Right ventricle myocardium superior (tissue), 1 donor: Measurements from ENCODE around the gene GMDS. TPM values are rescaled to one million over a fixed set of nuclear protein-coding genes. Genes with fewer than 3 reads are reported as not detected.

Experiments used
- ATAC-seq: fragments of 200-7000 bp; cut with Tn5 transposase; one replicate; pipeline ENCODE4 v1.9.1; 2020; ENCODE audit warnings: mild to moderate bottlenecking; ENCODE audit not compliant: poor library complexity
- DNase-seq: peaks from one replicate; pipeline ENCODE4 v3.0.0-alpha.2; 2020
- intact Hi-C: fragments of 100-400 bp; cut with DNase I; formaldehyde crosslinking; loops from one replicate; pipeline ENCODE4 v1.11.2; 2022
- total RNA-seq: library from RNA; stranded (reverse); fragmentation: NEBNext Ultra II Directional; extraction: Animal tissue kit (Norgen Biotek cat#: 25700); gene quantifications from one replicate; pipeline ENCODE4 v1.2.1, GENCODE V29; 2021
- donor health status: DM: no; HTN: yes; CAD: no; lungs with severe emphysema.

Gene GMDS
- total RNA-seq, 1 donor from 2014 or later, result 4.9 TPM

DNA sequence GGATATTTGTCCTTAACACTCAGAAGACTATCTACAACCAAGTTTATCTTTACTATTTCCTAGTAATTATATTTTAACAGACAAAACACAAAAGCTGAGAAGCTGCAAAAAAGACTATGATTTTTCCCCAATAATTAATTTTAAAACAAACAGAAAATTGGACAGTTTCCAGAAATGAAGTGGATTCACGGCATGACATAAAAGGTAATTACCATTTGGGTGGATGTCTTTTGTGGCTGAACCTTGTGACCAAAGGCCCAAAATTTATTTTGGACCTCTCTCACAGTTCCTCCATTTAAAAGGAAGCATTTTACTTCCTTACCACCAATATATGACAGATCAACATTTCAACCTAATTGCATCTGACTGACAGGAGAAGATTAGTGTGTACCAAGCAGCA is 90.2 kb downstream of the GMDS start:
- no peak for DNase-seq
- intact Hi-C loops, result no loop called here
- no peak for ATAC-seq

DNA sequence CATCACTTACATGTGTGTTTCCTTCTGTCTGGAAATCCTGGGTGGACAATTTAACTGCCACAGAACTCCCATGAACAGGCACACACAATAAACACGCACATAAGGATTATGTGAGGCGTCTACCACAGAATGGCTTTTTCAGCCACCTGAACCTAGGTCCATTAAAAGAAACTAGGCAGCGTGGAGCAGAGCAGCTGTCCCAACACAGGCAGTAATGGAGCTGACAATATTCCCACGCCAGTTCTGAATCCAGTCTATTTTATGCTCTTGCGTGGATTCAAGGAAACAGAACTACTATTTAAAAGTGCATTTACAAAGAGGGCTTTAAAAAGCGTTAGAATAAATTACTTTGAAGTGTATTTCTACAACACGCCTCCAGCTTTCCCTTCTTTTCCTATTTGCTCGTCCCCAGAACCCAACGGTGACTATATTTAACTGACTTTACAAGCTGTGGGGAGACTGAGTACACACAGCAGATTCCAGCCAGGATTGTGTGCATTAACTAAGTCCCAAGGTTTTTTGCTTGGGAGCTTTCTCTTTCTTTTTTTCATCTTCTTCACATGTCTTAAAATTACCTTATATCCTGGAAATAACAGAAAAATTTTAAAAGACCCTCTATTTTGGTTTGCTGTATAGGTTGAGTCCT is 95.9 kb downstream of the GMDS start:
- DNase-seq, result no peak
- no peak for ATAC-seq
- intact Hi-C loops, result no loop called here

DNA sequence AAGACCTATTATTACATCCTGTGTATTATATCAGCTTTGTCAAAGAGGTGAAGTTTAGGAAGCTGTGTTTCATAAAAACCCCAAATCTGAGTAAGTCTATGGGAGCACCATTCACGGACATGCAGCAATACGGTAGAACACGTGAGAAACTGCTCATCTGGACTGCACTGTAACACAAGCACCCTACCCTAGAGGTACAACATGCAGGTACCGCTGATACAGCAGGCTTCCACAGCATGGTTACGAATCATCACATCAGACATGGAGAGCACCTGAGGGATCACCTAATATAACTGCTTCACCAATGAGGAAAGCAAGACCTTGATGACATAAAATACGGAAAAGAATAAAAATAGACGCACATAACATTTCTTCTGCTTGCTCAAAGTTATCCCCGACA is 96.7 kb downstream of the GMDS start:
- no peak for ATAC-seq
- DNase-seq, result no peak
- intact Hi-C loops, result no loop called here

DNA sequence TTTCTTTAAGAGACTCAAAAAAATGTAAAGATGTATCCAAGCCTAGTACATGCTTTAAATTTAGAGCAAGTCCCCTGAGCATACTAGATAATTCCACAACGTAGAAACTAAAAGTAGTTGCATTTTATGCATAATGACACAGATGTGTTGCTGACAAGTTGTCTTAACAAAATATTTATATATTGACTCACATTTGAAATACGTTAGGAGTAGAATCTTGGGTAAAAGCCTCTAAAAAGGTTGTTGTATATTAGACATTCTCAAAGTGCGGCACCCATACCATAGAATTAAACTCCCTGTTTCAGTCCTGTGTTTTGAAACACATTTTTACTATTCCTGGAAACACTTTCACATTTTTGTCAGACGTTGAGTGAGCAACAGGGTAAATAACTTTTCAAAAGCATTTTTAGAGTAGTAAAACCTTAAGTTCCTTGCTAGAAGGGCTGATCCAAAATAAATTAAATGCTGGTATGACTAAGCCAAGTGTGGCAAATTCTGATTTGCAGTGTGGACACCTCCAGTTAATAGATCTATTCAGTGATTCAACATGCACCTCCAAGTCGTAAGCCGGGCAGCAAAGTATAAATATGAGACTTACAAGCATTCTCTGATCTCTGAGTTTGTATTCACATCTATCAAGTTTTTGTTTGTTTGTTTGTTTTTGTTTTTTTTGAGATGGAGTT is 97.5 kb downstream of the GMDS start:
- intact Hi-C loops, result no loop called here

DNA sequence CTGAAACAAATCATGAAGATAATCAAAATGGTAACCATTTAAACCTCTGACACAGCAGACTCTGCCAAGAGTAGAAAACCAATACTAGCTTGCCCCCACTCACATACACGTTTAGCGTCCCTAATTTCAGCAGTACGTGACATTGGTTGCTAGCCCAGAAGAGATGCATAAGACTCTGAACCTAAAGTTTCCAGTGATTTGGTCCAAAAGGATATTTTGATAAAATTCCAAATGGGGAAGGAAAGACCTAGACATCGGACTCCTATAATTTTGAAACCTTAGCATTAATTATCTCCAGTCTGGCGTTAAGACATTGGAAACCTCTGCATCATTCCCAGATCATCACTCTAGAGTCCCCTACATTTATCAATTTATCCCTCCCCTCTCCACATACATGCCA is 98.1 kb downstream of the GMDS start:
- DNase-seq (no peak), ATAC-seq (no peak)
- intact Hi-C loops, result no loop called here

More for the DNA sequence above, 97.5 kb downstream of the GMDS start:
- ATAC-seq, result no peak
- no peak for DNase-seq

DNA sequence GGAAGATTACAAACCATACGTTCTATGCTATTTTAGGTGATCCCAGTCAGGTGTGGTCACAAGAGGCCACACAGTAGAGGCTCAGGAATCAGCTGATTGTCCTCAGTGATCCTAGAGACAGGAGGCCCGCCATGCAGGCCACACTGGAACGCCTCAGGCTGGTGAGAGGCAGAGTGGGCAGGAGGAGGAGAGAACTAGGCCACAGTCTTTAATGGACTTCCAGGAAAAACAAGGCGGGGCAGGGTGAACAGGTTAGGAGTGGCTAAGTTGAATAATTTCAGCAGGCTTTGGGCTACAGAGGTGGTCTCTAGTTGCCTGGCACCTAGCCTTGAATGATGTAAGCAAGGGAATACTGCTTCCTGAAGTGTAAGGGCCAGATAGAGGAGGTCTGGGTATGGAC is 101.2 kb downstream of the GMDS start:
- intact Hi-C loops, result no loop called here
- DNase-seq (no peak), ATAC-seq (no peak)

DNA sequence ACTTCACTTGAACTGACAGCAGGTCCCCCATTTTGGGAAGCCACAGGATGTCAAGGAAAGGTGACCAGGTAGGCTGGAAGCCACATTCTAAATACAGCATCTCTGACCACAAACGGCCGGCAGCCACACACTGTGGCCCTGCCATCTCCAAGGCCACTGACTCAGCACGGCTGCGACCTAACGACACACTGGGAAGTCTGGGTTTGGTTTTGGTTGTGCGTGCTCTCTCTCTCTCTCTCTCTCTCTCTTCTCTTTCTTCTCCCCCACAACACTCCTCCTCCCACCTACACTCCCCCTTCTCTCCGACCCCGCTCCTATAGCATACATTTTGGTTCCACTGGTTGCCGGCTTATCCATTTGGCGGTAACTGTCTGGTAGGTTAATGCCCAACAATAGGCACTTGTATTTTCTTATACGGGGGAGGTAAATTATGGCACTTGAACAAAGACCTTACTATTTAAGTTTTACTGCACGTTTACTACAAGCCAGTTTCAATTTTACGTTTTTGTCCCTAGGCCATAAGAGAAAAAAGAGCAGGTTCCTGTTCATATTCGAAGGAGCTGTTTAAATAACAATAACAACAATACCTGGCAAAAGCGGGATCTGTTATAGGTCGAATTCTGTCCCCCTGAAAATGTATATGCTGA is 103.6 kb downstream of the GMDS start:
- DNase-seq (no peak), ATAC-seq (no peak)
- intact Hi-C loops, result no loop called here

DNA sequence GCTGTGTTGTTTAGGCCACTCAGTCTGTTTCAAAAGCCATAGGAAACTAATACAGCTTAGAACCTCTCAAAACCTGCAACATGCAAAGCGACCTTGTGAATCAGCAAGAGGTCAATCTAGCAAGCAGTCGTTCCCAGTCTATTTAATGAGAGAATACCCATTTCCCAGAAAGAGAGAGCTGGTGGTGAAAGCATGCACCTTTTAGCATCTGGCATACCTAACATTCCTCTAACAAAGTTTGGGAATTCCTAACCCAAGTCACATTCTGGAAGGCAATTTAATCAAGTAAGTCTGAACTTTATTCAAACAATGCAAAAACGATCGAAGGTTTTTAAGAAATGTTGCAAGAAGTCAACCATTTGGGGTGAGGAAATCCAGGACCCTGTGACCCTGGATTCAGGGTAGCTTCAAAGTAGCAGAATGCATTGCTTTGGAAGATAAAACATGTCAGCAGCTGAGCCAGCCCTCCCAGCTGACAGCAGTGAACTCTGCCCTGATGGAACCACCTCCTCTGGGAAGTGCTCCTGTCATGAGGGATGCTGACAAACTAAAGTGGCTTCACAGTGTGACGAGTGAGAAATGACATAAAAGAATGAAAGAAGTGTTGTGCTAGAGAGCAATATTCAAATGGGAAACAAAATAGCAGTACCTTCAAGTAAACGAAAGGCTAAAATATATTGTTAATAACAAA is 104.8 kb downstream of the GMDS start:
- intact Hi-C loops, result no loop called here
- no peak for ATAC-seq
- DNase-seq, result no peak

DNA sequence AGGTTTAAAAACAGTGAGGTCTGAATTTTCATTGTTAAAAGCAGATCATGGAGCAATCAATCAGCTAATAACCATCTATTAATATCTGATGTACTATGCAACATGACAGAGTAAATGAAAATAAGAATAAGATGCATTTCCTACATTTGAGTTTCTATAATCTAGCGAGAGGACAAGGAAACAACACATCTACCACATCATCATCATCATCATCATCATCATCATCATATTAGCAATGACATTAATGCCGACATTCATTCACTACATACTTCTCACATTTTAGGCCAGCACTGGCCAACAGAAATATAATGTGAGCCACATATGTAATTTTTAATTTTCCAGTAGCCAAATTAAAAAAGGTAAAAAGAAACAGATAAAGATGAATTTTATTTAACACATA is 110.0 kb downstream of the GMDS start:
- ATAC-seq (no peak), DNase-seq (no peak)
- intact Hi-C loops, result no loop called here

DNA sequence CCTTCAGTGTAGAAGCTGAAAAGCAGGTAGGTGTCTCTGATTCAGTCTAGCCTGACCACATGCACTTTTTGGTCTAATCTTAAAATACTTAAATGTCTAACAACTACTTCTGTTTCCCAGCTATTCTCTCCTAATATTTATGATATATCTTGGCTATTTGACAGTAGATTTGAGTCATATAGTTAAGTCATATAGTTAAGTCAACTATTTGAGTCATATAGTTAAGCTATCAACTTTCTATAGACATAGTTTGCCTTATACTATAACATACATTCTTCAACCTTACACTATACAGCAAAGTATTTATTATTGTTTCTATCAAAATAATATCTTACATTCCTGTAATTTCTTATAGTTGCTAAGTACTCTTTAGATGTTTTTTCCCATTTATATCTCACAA is 110.9 kb downstream of the GMDS start:
- no peak for DNase-seq
- ATAC-seq, result no peak
- intact Hi-C loops, result no loop called here

DNA sequence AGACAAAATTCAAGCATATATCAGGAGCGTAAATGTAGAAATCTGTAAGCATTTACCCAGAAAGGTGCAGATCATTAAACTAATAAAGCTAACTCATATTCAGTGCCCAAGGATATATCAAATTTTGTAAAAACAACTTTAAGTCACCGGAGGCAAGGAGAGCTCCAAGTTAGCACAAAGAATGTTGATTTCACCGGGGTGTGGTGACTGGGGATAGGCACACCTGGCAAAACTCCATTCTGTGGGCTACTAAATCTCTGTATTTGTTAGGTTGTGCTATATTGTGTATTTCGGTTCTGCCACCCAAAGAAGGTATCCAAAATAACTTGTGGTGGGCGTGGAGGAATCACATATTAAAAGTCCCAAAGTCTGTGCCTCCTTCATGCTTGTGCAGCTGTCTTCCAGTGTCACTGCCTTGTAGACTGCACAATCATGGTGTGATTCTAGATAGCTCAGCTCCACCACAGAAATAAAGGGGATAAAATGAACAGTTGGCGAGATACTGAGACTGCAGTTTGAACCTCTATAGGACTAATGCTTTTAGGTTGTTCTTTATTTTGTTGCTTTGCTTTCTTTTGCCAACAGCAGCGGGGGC is 111.6 kb downstream of the GMDS start:
- DNase-seq, result no peak
- intact Hi-C loops, result no loop called here
- no peak for ATAC-seq

DNA sequence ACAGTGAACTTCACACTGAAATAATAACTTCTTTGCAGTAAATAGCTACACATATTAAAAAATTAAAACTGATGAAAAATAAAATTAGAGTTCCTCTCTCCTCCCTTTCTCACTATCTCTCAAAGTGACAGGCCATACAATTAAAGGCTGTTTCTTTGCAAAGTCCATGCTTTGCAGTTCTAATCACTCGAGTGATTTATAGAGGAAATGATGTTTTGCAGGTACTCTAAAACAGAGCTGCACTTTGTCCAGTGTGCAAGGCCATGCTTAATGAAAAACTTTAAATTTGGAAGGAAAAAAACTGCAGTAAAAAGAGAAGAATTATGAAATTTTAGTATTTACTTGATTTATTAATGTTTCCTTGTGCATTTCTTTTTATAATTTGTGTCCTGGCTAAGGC is 112.5 kb downstream of the GMDS start:
- no peak for ATAC-seq
- DNase-seq, result no peak
- intact Hi-C loops, result no loop called here

DNA sequence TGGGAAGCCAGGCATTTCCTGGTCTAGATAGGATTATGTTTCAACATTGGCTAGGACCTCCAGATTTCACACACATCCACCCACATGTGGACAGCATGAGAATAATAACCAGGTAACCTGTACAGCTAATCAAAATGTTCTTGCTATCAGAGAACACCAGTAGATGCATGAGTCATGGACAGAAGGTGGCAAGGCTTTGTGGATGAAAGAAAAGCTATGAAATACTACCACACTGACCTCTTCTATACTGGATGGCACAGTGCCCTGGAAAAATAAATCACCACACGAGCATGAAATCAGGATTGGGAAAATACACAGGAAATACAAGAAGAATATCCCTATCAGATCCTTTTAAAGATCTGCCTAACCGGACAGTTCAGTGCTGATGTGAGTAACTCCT is 113.0 kb downstream of the GMDS start:
- ATAC-seq (no peak), DNase-seq (no peak)

DNA sequence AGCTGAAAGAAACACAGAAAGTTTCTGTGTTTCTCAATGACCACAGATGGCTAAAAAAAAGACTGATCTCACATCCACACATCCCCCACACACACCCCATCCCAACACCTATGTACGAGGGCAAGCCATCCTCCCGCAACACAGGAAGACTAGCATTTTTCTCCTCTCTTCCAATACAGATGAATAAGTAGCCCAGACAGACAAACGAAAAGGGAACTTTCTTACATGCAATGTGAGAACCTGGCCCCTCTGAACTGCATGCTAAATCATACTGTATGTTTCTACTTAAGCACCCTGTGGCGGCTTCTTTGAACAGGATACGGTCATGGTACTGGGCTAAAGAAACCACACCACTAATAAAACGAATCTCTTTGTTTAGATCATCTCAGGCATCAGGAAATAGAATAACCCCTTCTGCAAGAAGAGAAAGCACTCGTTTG is 116.2 kb downstream of the GMDS start:
- ATAC-seq, result no peak
- intact Hi-C loops, result loop anchor here (10.0 kb wide), 1 partner anchor 66 kb away; no protein-coding TSS in a partner anchor
- DNase-seq, result no peak

More for the DNA sequence above, 113.0 kb downstream of the GMDS start:
- intact Hi-C loops, result no loop called here

DNA sequence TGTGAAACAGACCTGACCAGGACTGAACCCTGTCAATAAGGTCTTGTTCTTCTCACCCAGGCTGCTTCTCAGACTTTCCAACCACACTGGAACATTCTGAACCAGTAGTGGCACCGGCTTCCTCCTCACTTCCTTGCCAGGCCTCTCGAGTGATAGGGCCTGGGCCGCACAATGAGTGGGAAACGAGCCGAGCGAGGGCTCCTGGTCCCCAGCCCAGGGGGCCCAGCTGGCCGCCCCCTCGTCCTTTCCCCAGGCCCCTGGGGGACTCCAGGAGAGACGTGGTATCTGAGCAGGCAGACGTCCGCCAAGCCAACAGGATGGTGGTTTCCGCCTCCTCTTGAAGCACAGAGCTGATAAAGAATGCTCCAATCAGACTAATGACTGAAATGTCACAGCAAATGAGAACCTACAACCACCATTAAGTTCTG is 117.9 kb downstream of the GMDS start:
- DNase-seq, result peak; percentile 75
- peak; percentile 95 for ATAC-seq
- intact Hi-C loops, result loop anchor here (10.0 kb wide), 1 partner anchor 67 kb away; no protein-coding TSS in a partner anchor

DNA sequence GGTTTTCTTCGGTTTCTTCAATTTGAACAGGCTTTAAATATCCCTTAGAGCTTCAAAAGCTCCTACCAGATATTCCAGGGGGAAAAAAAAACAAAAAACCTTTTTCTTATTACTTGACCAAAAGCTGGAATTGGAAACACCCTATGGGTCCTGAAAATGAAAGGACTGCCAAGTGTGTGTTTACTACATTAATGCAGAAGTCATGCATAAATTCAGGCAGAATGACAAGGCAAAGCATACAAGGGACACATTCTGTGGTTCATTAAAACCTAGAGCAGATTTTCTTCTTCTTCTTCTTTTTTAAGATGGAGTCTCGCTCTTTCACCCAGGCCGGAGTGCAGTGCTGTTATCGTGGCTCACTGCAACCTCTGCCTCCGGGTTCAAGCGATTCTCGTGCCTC is 119.1 kb downstream of the GMDS start:
- ATAC-seq (no peak), DNase-seq (no peak)
- intact Hi-C loops, result loop anchor here (10.0 kb wide), 1 partner anchor 68 kb away; no protein-coding TSS in a partner anchor

DNA sequence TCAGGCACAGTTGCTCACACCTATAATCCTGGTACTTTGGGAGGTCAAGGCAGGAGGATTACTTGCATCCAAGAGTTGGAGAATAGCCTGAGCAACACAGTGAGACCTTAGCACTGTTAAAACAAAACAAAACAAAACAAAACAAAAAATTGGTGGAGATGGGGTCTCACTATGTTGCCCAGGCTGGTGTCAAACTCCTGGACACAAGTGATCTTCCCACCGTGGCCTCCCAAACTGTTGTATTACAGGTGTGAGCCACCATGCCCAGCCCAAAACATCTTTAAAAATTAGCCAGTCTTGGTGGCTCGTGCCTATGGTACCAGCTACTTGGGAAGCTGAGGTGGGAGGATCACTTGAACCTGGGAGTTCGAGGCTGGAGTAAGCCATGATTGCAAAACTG is 120.2 kb downstream of the GMDS start:
- ATAC-seq, result no peak
- intact Hi-C loops, result loop anchor here (10.0 kb wide), 1 partner anchor 70 kb away; no protein-coding TSS in a partner anchor
- no peak for DNase-seq

DNA sequence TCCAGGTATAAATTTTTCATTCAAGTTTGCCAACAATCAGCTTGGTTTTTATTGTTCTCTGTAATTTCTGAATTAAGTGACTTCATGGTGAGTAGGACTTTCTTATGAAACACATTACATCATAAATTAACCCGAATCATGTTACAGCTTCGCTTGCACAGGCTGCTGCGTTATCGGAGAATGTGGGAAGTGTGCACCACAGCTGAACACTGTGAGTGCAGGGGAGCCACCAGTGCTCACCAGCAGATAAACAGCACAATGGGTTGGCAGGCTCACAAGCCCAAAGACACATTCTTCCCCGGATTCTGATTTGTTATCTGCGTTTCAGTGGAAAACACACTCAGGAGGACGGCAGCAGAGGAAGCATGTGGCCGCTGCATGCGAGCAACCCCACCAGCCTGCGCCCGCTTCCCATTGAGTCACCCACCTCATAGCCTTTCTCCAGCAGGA is 121.1 kb downstream of the GMDS start:
- intact Hi-C loops, result loop anchor here (10.0 kb wide), 1 partner anchor 71 kb away; no protein-coding TSS in a partner anchor
- peak; percentile 57 for ATAC-seq
- peak; percentile 52 for DNase-seq

DNA sequence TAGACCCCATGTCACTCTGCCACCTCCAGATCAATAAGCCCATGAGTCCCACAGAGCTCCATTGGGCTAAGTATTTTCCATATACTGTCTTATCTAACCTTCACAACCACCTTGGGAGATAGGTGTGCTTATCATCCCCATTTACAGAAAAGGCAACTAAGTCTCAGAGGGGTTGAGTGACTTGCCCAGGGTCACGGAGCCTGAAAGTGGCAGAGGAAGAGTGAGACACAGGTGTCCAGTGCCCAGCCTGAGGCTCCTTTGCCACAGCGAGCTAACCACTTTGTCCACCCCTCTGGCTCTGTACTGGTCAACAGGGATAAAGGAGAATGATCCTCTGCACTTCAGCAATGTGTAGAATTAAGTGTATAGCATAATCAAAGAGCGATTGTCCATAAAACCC is 124.5 kb downstream of the GMDS start:
- no peak for DNase-seq
- no peak for ATAC-seq
- intact Hi-C loops, result loop anchor here (10.0 kb wide), 1 partner anchor 74 kb away; no protein-coding TSS in a partner anchor
